Measurements from ENCODE around the gene MGAT5B.

DNA sequence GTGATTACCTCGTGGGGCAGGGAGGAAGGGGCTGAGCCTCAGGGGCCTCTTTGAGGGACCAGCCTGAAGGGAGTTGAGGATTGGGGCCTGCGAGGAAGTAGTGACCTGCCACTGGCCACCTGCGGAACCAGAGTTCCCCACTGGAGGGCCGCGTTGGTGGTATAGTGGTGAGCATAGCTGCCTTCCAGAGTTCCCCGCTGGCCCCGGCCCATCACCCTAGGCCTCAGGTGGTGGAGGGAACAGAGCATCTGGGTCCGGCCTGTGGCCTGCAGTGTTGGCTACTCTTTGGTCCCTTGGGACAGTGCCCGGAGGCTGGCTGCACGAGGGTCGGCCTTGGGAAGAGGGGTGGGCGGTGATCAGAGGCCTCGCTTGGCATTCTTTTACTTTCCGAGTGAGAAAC lies 20.5 kb downstream of the MGAT5B start:
- TF ChIP-seq, protein P1, sequence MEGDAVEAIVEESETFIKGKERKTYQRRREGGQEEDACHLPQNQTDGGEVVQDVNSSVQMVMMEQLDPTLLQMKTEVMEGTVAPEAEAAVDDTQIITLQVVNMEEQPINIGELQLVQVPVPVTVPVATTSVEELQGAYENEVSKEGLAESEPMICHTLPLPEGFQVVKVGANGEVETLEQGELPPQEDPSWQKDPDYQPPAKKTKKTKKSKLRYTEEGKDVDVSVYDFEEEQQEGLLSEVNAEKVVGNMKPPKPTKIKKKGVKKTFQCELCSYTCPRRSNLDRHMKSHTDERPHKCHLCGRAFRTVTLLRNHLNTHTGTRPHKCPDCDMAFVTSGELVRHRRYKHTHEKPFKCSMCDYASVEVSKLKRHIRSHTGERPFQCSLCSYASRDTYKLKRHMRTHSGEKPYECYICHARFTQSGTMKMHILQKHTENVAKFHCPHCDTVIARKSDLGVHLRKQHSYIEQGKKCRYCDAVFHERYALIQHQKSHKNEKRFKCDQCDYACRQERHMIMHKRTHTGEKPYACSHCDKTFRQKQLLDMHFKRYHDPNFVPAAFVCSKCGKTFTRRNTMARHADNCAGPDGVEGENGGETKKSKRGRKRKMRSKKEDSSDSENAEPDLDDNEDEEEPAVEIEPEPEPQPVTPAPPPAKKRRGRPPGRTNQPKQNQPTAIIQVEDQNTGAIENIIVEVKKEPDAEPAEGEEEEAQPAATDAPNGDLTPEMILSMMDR (IDR thresholded peaks at IDR 0.05; ENCODE audit: low read length), result no peak
- TF ChIP-seq EZH2phosphoT487 (IDR thresholded peaks at IDR 0.05; ENCODE audit: low read length), result no peak
